ENCODE data around the gene RANBP17. TPM values are rescaled to one million over a fixed set of nuclear protein-coding genes. Genes with fewer than 3 reads are reported as not detected.

Gene RANBP17
- total RNA-seq, 2 experiments from 2014 or later = not detected

GRCh38 chr5:171330021-171330420 lies 468.2 kb downstream of the RANBP17 start:
- CTCF ChIA-PET = interaction anchor here (0.7 kb wide), 1 partner anchor 123 kb away, joined by 4 read pairs; no protein-coding TSS in a partner anchor
- H3K4me1 Mint-ChIP-seq (ENCODE audit: low read depth) = no peaks in the 10 kb centered on the region
- peaks cover 13% of the 10 kb centered on the region for H3K27me3 Mint-ChIP-seq

GRCh38 chr5:171335616-171336015 lies 473.8 kb downstream of the RANBP17 start:
- H3K4me3 Mint-ChIP-seq = no peak overlapping the region
- POLR2A ChIA-PET = no interaction called here
- H3K27ac Mint-ChIP-seq = no peak overlapping the region
- TF ChIP-seq CTCF (IDR thresholded peaks at IDR 0.05) = no peak
- no peaks in the 10 kb centered on the region for H3K36me3 Mint-ChIP-seq (ENCODE audit: low read depth)
- H3K4me1 Mint-ChIP-seq (ENCODE audit: low read depth) = peaks cover 10% of the 10 kb centered on the region
- H3K27me3 Mint-ChIP-seq = peaks cover 32% of the 10 kb centered on the region
- DNase-seq (no peak), ATAC-seq (no peak)
- intact Hi-C loops (cut with micrococcal nuclease) = loop anchor here (10.0 kb wide), 1 partner anchor 591 kb away; no protein-coding TSS in a partner anchor
- CTCF ChIA-PET = interaction anchor here (1.1 to 2.5 kb wide), 3 partner anchors 41 to 128 kb away, joined by 3 to 9 read pairs (median 6); no protein-coding TSS in a partner anchor
- no peaks in the 10 kb centered on the region for H3K9me3 Mint-ChIP-seq

More at GRCh38 chr5:171330021-171330420, 468.2 kb downstream of the RANBP17 start:
- TF ChIP-seq CTCF (IDR thresholded peaks at IDR 0.05) = no peak
- POLR2A ChIA-PET = no interaction called here
- no peak overlapping the region for H3K27ac Mint-ChIP-seq
- ATAC-seq = no peak
- intact Hi-C loops (cut with micrococcal nuclease) = loop anchor here (10.0 kb wide), 1 partner anchor 585 kb away; no protein-coding TSS in a partner anchor
- no peaks in the 10 kb centered on the region for H3K9me3 Mint-ChIP-seq
- no peaks in the 10 kb centered on the region for H3K36me3 Mint-ChIP-seq (ENCODE audit: low read depth)
- no peak for DNase-seq
- H3K4me3 Mint-ChIP-seq = no peak overlapping the region

GRCh38 chr5:171336521-171337209 lies 474.8 kb downstream of the RANBP17 start:
- H3K27ac Mint-ChIP-seq = no peak overlapping the region
- DNase-seq (peak; percentile 51), ATAC-seq (peak; percentile 65)
- intact Hi-C loops (cut with micrococcal nuclease) = loop anchor here (1.0 to 10.0 kb wide), 2 partner anchors 129 to 592 kb away; no protein-coding TSS in a partner anchor
- ChIA-PET CTCF (interaction anchor here (0.9 to 1.5 kb wide), 3 partner anchors 129 to 133 kb away, joined by 3 to 11 read pairs (median 6); no protein-coding TSS in a partner anchor), POLR2A (no interaction called here)
- H3K4me3 Mint-ChIP-seq = peak overlapping the region; percentile 55
- peaks cover 32% of the 10 kb centered on the region for H3K27me3 Mint-ChIP-seq
- H3K4me1 Mint-ChIP-seq (ENCODE audit: low read depth) = peaks cover 10% of the 10 kb centered on the region
- no peaks in the 10 kb centered on the region for H3K36me3 Mint-ChIP-seq (ENCODE audit: low read depth)
- no peaks in the 10 kb centered on the region for H3K9me3 Mint-ChIP-seq
- TF ChIP-seq CTCF (IDR thresholded peaks at IDR 0.05) = peak; percentile 36

- Mint-ChIP-seq H3K27ac (no peak overlapping the region), H3K27me3 (peaks cover 32% of the 10 kb centered on the region)
- TF ChIP-seq CTCF (IDR thresholded peaks at IDR 0.05) = no peak
Measured at GRCh38 chr5:171337210-171337569, 475.4 kb downstream of the RANBP17 start.

GRCh38 chr5:171340042-171340441 lies 478.2 kb downstream of the RANBP17 start:
- Mint-ChIP-seq H3K36me3 (ENCODE audit: low read depth) (no peaks in the 10 kb centered on the region), H3K4me3 (no peak overlapping the region), H3K9me3 (no peaks in the 10 kb centered on the region), H3K27me3 (peaks cover 32% of the 10 kb centered on the region), H3K4me1 (ENCODE audit: low read depth) (peaks cover 10% of the 10 kb centered on the region), H3K27ac (no peak overlapping the region)
- DNase-seq = no peak
- ChIA-PET POLR2A (no interaction called here), CTCF (interaction anchor here (1.3 to 2.2 kb wide), 2 partner anchors 31 to 133 kb away, joined by 3 to 11 read pairs; partner anchors contain the start of gene TLX3)
- TF ChIP-seq CTCF (IDR thresholded peaks at IDR 0.05) = no peak
- ATAC-seq = no peak
- intact Hi-C loops (cut with micrococcal nuclease) = no loop called here

More at GRCh38 chr5:171337210-171337569, 475.4 kb downstream of the RANBP17 start:
- ATAC-seq = no peak
- H3K36me3 Mint-ChIP-seq (ENCODE audit: low read depth) = no peaks in the 10 kb centered on the region
- ChIA-PET POLR2A (interaction anchor here (0.6 kb wide), 1 partner anchor 307 kb away, joined by 3 read pairs; no protein-coding TSS in a partner anchor), CTCF (interaction anchor here (0.9 to 1.5 kb wide), 4 partner anchors 10 to 134 kb away, joined by 3 to 11 read pairs (median 3); no protein-coding TSS in a partner anchor)
- H3K4me1 Mint-ChIP-seq (ENCODE audit: low read depth) = peaks cover 10% of the 10 kb centered on the region
- H3K9me3 Mint-ChIP-seq = no peaks in the 10 kb centered on the region
- no peak for DNase-seq
- H3K4me3 Mint-ChIP-seq = peak overlapping the region; percentile 55
- intact Hi-C loops (cut with micrococcal nuclease) = loop anchor here (1.0 to 10.0 kb wide), 2 partner anchors 130 to 592 kb away; no protein-coding TSS in a partner anchor

Data from activated CD8-positive, alpha-beta T cell treated with anti-CD3 and anti-CD28 coated beads for 36 hours (primary cell).